ENCODE measurements around the gene ETFA.
"Not testable (repeated sequence)": the region's sequence is repeated elsewhere in the genome, so short reads cannot be mapped to it uniquely, and the experiment has no call there.

The ETFA gene

GRCh38 chr15:76282465-76282864, 28.8 kb downstream of the ETFA start:
- no peak for DNase-seq (ENCODE audit: low read depth in 4 of 4, low spot score in 1 of 4)

DNA sequence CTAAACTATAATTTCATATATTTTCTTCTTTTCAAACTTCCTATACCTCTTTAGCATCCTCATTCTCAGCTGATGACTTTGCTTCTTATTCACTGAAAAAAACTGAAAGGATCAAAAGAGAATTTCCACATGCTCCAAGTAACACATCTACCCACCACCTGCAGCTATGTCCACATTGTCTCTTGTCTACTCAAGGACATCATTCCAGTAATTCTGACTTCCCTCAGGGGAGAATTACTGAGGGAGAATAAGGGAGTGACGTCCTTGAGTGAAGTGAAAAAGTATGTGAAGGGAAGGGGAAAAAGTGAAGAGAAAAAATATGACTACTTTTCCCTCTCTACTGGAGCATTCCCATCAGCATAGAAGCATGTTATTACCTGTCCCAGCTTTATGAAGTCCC, 32.6 kb downstream of the ETFA start:
- no peak for DNase-seq (ENCODE audit: low read depth in 4 of 4, low spot score in 1 of 4)

- no peak for DNase-seq (ENCODE audit: low read depth in 4 of 4, low spot score in 1 of 4)
Measured at GRCh38 chr15:76274821-76275220, 36.4 kb downstream of the ETFA start.

DNA sequence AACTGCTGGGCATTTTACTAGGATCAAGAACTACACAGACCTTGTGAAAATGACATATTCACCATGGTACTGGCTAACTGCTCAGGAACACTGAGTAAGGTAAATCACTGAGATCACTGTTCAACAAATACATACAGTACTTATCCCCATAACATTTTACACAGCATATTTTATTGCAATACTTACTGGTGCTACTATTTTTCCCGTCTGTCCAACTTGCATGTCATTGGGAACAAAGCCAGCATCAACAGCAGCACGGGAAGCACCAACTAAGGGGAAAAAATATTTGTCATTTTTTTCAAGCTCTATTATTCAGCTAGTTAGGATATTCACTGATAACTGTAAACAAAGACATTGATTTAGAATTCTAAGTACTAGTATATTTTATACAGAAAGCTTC, 37.0 kb downstream of the ETFA start:
- no peak for DNase-seq (ENCODE audit: low read depth in 4 of 4, low spot score in 1 of 4)

DNA sequence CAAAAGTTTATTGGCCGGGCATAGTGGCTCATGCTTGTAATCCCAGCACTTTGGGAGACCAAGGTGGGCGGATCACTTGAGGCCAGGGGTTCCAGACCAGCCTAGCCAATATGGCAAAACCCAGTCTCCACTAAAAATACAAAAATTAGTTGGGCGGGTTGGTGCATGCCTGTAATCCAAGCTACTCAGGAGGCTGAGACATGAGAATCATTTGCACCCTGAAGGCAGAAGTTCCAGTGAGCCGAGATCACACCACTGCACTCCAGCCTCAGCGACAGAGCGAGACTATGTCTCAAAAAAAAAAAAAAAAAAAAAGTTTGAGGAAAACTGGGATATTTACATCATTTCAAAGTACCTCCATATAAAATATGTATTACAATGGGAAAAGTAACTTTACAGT, 40.4 kb downstream of the ETFA start:
- DNase-seq (ENCODE audit: low read depth in 4 of 4, low spot score in 1 of 4): no peak

GRCh38 chr15:76267077-76267476, 44.2 kb downstream of the ETFA start:
- DNase-seq (ENCODE audit: low read depth in 4 of 4, low spot score in 1 of 4): no peak

DNA sequence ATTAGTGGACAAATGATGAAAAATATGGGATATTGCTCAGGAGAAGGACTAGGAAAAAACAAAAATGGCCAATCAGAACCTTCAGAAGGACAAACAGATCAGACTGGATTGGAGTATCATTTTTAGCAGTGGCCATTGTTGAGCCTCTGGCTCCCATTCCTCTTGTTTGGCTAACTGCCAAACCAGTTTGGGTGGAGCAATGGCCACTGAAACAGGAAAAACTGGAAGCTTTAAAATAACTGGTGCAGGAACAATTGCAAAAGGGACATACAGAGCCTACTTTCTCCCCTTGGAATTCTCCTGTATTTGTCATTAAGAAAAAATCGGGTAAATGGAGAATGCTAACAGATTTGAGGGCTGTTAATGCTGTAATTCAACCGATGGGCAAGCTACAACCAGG, 45.5 kb downstream of the ETFA start:
- not testable (repeated sequence) for DNase-seq (ENCODE audit: low read depth in 4 of 4, low spot score in 1 of 4)

DNA sequence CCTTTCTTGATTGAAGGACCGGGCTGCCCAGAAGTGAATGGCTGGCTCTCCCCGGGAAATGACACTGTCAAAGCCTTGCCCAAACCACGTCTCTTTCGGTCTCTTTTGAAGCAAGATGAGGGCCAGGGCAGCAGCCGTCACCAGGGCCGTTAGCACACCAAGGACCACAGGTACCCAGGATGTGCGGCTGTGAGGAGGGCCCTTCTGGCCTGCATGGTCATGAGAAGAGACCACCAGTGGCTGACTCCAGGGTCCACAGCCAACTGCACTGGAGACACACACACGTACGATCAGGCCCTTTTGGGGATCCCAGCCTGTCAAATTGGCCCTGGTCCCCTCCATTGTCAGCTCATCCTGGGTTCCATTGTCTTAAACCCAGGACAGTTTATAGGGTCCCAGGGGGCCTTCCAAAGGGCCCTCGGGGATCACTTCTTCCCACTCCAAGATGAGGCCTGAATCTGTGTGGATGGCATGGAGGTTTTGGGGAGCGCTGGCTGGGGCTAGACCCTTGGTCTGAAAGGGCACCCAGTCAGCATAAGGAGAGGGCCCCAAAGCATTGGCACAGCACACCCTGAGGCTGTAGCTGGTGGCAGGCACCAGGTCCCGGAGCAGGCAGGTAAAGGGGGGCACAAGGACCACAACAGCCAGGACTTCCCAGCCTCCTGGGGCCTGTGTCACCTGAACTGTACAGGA, 50.9 kb downstream of the ETFA start:
- DNase-seq (ENCODE audit: low read depth in 4 of 4, low spot score in 1 of 4): no peak

DNA sequence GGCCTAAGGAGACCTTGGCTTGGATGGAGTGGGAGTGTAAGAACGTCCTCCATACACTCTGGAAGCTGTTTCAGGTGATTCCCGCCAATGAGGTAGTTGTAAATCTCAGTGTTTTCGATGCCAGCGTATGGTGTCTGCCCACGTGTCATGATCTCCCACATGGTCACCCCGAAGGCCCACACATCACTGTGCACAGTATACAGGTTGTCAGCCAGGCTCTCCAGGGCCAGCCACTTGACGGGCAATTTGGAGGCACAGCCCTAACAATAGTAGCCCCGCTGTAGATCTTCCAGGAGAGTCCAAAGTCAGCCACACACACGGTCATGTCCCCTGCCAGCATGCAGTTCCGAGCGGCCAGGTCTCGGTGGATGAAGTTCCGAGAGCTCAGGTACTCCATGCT, 51.9 kb downstream of the ETFA start:
- no peak for DNase-seq (ENCODE audit: low read depth in 4 of 4, low spot score in 1 of 4)

- no peak for DNase-seq (ENCODE audit: low read depth in 4 of 4, low spot score in 1 of 4)
Measured at GRCh38 chr15:76258460-76258859, 52.8 kb downstream of the ETFA start.

GRCh38 chr15:76253691-76254473, 57.4 kb downstream of the ETFA start:
- no peak for DNase-seq (ENCODE audit: low read depth in 4 of 4, low spot score in 1 of 4)

- no peak for DNase-seq (ENCODE audit: low read depth in 4 of 4, low spot score in 1 of 4)
Measured at GRCh38 chr15:76252249-76252648, 59.0 kb downstream of the ETFA start.

DNA sequence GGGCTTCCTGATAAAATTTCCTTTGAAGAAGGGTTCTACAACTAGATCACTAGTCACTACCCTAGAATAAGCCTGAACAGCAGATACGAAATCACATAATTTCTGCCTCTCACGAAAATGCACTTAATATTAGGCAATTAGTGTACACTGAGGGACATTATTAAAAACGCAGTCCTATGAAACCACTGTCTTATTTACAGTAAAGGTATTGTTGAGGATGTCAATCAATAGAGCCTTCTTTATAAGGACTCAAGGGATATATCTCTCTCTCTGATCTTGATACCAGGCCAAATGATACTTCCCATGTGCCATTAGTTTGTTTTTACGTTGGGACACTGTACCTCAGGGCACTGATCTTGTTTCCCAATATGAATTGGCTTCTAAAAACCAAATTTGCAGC, 59.6 kb downstream of the ETFA start:
- DNase-seq (ENCODE audit: low read depth in 4 of 4, low spot score in 1 of 4): no peak

DNA sequence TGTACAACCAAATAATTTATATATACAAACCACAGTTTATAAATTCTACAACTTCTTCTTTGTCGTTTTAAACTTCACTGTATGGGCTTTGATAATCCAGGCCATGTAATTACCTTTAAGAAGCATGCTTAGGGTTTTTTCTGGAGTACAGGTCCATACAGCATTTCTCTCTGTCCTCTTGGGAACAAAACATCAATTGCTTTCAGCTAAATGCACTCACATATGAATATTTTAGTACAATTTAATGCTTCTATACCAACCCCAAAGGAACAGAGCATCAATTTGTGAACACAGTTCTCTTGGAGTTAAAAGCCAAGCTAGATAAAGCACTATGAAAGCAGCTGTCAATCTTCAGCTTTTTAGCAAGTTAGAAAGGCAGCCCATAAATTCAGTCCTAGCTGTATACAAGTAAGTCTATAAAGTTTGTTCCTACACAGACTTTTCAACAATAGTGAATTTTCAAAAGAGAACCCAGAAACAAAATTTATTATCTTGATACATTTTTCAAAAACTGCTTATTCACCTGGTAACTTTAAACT, 66.1 kb downstream of the ETFA start:
- no peak for DNase-seq (ENCODE audit: low read depth in 4 of 4, low spot score in 1 of 4)

DNA sequence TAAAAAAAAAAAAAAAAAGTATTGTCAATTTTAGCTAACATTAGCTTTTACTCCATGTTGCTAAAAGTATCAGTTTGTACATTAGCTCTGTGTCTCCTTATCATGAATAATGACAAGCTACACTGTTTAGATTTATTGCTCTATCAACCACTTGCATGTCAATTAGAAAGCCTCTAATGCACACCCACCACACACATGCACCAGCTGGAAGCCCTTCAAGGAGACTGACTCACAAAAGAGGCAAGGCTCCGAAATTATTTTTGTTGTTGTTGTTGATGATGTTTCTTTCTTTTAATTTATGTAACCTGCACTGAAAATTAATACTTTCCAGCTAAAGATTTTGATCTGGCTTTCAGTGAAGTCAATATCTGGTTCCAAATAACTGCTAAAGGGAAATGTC, 71.5 kb downstream of the ETFA start:
- DNase-seq (ENCODE audit: low read depth in 4 of 4, low spot score in 1 of 4): no peak

GRCh38 chr15:76236350-76236749, 74.9 kb downstream of the ETFA start:
- DNase-seq (ENCODE audit: low read depth in 4 of 4, low spot score in 1 of 4): no peak

DNA sequence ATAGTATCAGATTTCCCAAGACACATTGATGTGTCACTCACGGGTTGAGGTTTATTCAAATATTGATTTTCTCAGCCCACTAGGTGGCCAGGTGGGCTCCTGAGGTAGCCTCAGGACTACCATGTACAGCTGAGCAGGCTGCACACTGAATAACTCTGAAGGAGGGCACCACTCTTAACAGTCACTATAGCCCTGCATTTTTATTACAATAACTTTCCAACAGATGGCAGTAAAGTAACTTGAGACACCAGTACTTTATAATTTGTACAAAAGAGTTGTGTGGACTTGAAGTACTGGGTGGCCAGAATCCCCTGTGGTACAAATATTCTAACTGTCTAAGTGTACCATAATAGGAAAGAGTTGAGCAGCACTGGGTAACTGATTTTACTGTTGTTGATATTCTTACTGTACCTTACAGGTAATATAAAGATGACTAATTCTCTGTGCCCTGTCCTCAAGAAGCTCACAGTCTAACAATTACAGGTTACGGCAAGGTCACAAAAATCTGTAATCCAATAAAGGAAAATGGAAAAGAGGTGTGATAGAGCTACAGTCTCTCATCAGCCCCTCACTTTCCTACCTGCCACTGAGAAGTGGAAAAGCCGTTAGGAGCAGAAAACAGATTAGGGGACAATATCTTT, 76.0 kb downstream of the ETFA start:
- DNase-seq (ENCODE audit: low read depth in 4 of 4, low spot score in 1 of 4): no peak

GRCh38 chr15:76234337-76234889, 76.9 kb downstream of the ETFA start:
- DNase-seq (ENCODE audit: low read depth in 4 of 4, low spot score in 1 of 4): no peak

DNA sequence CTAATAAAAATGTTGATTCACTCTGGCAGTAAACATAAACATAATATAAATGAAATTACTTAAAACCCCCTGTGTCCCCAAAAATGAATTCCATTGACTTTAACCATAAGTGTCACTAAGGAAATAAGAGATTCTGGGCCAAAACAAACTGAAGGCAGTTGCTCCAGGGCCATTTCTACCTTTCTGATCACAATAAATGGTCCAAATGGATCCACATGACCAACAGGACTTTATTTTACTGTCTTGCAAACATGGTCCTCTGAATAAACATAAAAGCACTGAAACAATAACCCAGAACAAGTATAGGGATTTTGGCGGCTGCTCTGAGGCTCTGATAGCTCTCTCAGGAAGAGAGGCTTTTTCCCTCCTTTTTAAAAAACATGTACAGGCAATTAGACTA, 77.3 kb downstream of the ETFA start:
- no peak for DNase-seq (ENCODE audit: low read depth in 4 of 4, low spot score in 1 of 4)

- DNase-seq (ENCODE audit: low read depth in 4 of 4, low spot score in 1 of 4): no peak
Measured at GRCh38 chr15:76229266-76229665, 82.0 kb downstream of the ETFA start.

GRCh38 chr15:76223521-76223920, 87.7 kb downstream of the ETFA start:
- DNase-seq (ENCODE audit: low read depth in 4 of 4, low spot score in 1 of 4): no peak

DNA sequence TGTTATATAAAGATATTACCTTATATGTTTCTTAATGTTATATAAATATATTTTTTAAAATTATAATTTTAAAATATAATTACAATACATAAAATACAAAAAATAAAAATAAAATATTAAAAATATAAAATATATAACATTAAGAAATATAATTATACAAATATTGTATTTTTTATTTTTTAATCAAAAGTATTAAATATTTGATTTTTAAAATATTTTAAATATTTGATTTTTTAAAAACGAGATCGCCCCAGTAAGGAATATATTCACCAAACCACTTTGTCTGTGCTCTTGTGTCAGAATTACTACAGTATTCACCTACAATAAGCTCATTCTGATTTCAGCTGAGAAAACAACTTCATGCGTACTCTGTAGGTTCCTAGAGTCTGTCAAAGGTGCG, 89.1 kb downstream of the ETFA start:
- no peak for DNase-seq (ENCODE audit: low read depth in 4 of 4, low spot score in 1 of 4)

Measured in stimulated activated CD4-positive, alpha-beta T cell treated with anti-CD3 and anti-CD28 coated beads, Interleukin-1b, Interleukin-23, amount 100 ng/mL, for 24 hours (primary cell).